MCF 10A (cell line): ENCODE results near the gene NAV3. TPM values are rescaled to one million over a fixed set of nuclear protein-coding genes. Genes with fewer than 3 reads are reported as not detected.

Source experiments
- BruUV-seq: library from RNA; stranded (reverse); fragments of 400-500 nt; replicated peaks from 2 replicates; lab custom pipeline; 2021; lab: Mats Ljungman, UMichigan
- CTCF ChIA-PET: fragments of 300-600 bp; sonication (Branson Sonifier 250); formaldehyde crosslinking; extraction: SDS; loops from one replicate; lab custom pipeline; 2021; ENCODE audit warnings: antibody characterized with exemption, inconsistent platforms; lab: Yijun Ruan, JAX
- POLR2A ChIA-PET: fragments of 300-600, 350-650 bp; sonication (Branson Sonifier 250); formaldehyde crosslinking; extraction: SDS; loops from one replicate; lab custom pipeline; 2020; ENCODE audit warnings: antibody characterized with exemption, inconsistent platforms; lab: Yijun Ruan, JAX
- DNase-seq: peaks from one replicate; pipeline ENCODE4 v3.0.0-alpha.2; 2018; ENCODE audit not compliant: unreplicated experiment
- H3K27ac Mint-ChIP-seq: one replicate; pipeline ENCODE4 v1.8.0; 2022; ENCODE audit warnings: mild to moderate bottlenecking, low read depth, mixed read lengths; ENCODE audit not compliant: unreplicated experiment
- H3K27me3 Mint-ChIP-seq: one replicate; pipeline ENCODE4 v1.8.0; 2022; ENCODE audit warnings: mixed read lengths; ENCODE audit not compliant: insufficient read depth, unreplicated experiment
- H3K36me3 Mint-ChIP-seq: one replicate; pipeline ENCODE4 v1.8.0; 2022; ENCODE audit warnings: mild to moderate bottlenecking, moderate library complexity, mixed read lengths; ENCODE audit not compliant: insufficient read depth, unreplicated experiment
- H3K4me1 Mint-ChIP-seq: one replicate; pipeline ENCODE4 v1.8.0; 2022; ENCODE audit warnings: mixed read lengths; ENCODE audit not compliant: insufficient read depth, unreplicated experiment
- H3K4me3 Mint-ChIP-seq: one replicate; pipeline ENCODE4 v1.8.0; 2022; ENCODE audit warnings: mild to moderate bottlenecking, moderate library complexity, mixed read lengths; ENCODE audit not compliant: unreplicated experiment
- H3K9me3 Mint-ChIP-seq: one replicate; pipeline ENCODE4 v1.8.0; 2022; ENCODE audit warnings: mixed read lengths; ENCODE audit not compliant: unreplicated experiment
- intact Hi-C: fragments of 100-400 bp; cut with micrococcal nuclease; formaldehyde crosslinking; loops from 2 replicates; pipeline ENCODE4 v1.14.1; 2022
- total RNA-seq: library from RNA; stranded (reverse); gene quantifications from 2 replicates; pipeline ENCODE4 v1.2.3, GENCODE V29; 2022
- TF ChIP-seq, protein P1 (sequence below): fragments of 200-600 bp; IDR thresholded peaks from one replicate; pipeline ENCODE4 v1.8.0; 2022; ENCODE audit warnings: antibody characterized with exemption, mild to moderate bottlenecking; ENCODE audit not compliant: unreplicated experiment

Gene NAV3
- total RNA-seq, 1 experiment from 2014 or later: 7.1 TPM

DNA sequence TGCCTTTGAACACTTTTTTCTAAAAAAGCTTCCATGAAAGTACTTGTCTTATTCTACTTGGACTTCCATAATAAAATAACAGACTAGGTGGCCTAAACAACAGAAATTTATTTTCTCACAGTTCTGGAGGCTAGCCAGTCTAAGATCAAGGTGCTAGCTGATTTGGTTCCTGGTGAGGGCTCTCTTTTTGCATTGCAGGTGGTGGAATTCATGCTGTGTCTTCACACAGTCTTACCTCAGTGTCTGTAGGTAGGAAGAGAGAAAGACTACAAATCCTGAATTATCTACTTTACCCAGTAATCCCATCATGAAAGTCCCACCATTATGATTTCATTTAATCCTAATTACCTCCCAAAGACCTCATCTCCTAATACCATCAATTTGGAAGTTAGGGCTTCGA lies 356.0 kb downstream of the NAV3 start:
- Mint-ChIP-seq H3K27me3 (no peaks in the 10 kb centered on the region), H3K36me3 (no peaks in the 10 kb centered on the region), H3K27ac (no peak overlapping the region), H3K9me3 (no peaks in the 10 kb centered on the region), H3K4me1 (peaks cover 13% of the 10 kb centered on the region), H3K4me3 (no peak overlapping the region)
- intact Hi-C loops: loop anchor here (10.0 kb wide), 1 partner anchor 1188 kb away; no protein-coding TSS in a partner anchor
- CTCF ChIA-PET: interaction anchor here (0.6 to 1.2 kb wide), 4 partner anchors 40 to 988 kb away, joined by 3 to 5 read pairs (median 4); no protein-coding TSS in a partner anchor
- POLR2A ChIA-PET: no interaction called here
- TF ChIP-seq, protein P1, sequence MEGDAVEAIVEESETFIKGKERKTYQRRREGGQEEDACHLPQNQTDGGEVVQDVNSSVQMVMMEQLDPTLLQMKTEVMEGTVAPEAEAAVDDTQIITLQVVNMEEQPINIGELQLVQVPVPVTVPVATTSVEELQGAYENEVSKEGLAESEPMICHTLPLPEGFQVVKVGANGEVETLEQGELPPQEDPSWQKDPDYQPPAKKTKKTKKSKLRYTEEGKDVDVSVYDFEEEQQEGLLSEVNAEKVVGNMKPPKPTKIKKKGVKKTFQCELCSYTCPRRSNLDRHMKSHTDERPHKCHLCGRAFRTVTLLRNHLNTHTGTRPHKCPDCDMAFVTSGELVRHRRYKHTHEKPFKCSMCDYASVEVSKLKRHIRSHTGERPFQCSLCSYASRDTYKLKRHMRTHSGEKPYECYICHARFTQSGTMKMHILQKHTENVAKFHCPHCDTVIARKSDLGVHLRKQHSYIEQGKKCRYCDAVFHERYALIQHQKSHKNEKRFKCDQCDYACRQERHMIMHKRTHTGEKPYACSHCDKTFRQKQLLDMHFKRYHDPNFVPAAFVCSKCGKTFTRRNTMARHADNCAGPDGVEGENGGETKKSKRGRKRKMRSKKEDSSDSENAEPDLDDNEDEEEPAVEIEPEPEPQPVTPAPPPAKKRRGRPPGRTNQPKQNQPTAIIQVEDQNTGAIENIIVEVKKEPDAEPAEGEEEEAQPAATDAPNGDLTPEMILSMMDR: no peak
- DNase-seq: no peak
- no TSS peak for BruUV-seq

DNA sequence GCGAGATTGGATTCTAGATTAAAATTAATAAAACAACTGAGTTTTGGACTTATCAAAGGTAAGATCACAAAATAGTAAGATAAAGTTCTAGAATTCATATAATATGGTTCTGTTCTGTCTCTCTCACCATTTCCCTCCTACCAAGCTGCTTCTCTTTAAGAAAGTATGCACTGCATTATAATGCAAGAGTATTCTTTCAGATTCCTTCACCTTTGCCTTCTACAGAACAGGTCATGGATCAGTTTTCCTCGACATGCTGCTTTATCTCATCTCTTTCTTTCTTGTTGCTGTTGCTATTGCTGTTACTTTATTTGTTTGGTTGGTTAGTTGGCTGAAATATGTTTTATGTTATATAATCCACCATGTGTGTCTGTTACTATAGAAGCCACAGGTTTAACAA lies 357.0 kb downstream of the NAV3 start:
- ChIA-PET POLR2A (no interaction called here), CTCF (no interaction called here)
- intact Hi-C loops: loop anchor here (10.0 kb wide), 1 partner anchor 1187 kb away; no protein-coding TSS in a partner anchor
- Mint-ChIP-seq H3K27me3 (no peaks in the 10 kb centered on the region), H3K36me3 (no peaks in the 10 kb centered on the region), H3K4me3 (no peak overlapping the region), H3K9me3 (no peaks in the 10 kb centered on the region), H3K27ac (no peak overlapping the region), H3K4me1 (peaks cover 15% of the 10 kb centered on the region)
- DNase-seq: no peak
- TF ChIP-seq, protein P1: no peak
- BruUV-seq: no TSS peak

DNA sequence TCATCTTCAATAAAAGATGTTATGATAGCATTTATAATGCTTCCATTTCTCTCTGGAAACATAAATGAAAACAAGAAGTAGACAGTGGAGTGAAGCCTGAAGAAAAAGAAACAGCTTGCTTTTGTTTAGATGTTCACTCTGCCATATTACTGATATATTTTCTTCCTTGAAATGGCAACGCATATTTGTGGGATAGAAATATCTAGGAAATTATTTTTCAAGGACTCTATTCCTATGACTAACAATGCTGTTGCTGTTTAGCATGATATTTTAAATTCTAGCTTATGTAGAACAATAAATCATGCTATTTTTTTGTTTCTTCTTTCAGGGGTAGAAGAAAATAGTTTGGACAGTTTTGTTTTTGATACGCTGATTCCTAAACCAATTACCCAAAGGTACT lies 359.0 kb downstream of the NAV3 start:
- Mint-ChIP-seq H3K27me3 (no peaks in the 10 kb centered on the region), H3K27ac (no peak overlapping the region), H3K36me3 (no peaks in the 10 kb centered on the region), H3K9me3 (no peaks in the 10 kb centered on the region), H3K4me3 (no peak overlapping the region), H3K4me1 (peaks cover 32% of the 10 kb centered on the region)
- BruUV-seq: no TSS peak
- intact Hi-C loops: loop anchor here (5.0 to 10.0 kb wide), 2 partner anchors 103 to 1185 kb away; no protein-coding TSS in a partner anchor
- ChIA-PET CTCF (no interaction called here), POLR2A (interaction anchor here (0.6 kb wide), 1 partner anchor 812 kb away, joined by 3 read pairs; no protein-coding TSS in a partner anchor)
- TF ChIP-seq, protein P1: no peak
- DNase-seq: no peak

DNA sequence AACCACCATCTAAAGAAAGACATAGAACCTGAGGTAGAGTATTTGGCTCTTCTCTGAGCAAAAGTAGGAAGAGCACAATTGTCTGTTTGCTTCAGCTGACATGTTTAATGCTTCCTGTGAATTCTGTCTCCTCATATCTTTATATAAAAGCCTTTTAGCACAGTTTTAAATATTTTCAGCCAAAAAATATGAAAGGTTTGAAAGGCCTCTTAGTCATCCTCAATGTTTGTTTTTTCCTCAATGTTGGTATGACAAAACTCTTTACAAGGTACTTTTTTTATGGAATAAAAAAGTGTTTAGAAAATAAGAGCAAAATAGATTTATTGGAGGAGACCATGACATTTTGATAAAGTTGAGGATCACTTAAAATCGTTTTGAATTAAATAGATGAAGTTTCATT lies 360.9 kb downstream of the NAV3 start:
- Mint-ChIP-seq H3K36me3 (no peaks in the 10 kb centered on the region), H3K9me3 (no peaks in the 10 kb centered on the region), H3K27me3 (no peaks in the 10 kb centered on the region), H3K4me3 (no peak overlapping the region), H3K27ac (peak overlapping the region; percentile 43), H3K4me1 (peaks cover 36% of the 10 kb centered on the region)
- POLR2A ChIA-PET: interaction anchor here (0.5 to 0.6 kb wide), 4 partner anchors 15 to 1587 kb away, joined by 3 to 4 read pairs (median 3); no protein-coding TSS in a partner anchor
- CTCF ChIA-PET: interaction anchor here (1.5 kb wide), 1 partner anchor 46 kb away, joined by 3 read pairs; no protein-coding TSS in a partner anchor
- TF ChIP-seq, protein P1: no peak
- no peak for DNase-seq
- intact Hi-C loops: loop anchor here (5.0 kb wide), 1 partner anchor 101 kb away; no protein-coding TSS in a partner anchor
- no TSS peak for BruUV-seq
